Stimulated activated CD8-positive, alpha-beta memory T cell treated with anti-CD3 and anti-CD28 coated beads, Interleukin-12 subunit alpha, Interleukin-12 subunit beta, amount 100 ng/mL, for 24 hours (primary cell): ENCODE data around the gene PGLYRP4.
"Not testable (repeated sequence)": the region's sequence is repeated elsewhere in the genome, so short reads cannot be mapped to it uniquely, and the experiment has no call there.

Source experiments
- DNase-seq: peaks from one replicate; pipeline ENCODE4 v3.0.0-alpha.2; 2020; ENCODE audit errors: extremely low read depth

Gene PGLYRP4

GRCh38 chr1:153356392-153357075, 7.9 kb upstream of the PGLYRP4 start:
- DNase-seq, result no peak

GRCh38 chr1:153355445-153356071, 6.9 kb upstream of the PGLYRP4 start:
- no peak for DNase-seq

GRCh38 chr1:153354515-153355193, 6.0 kb upstream of the PGLYRP4 start:
- DNase-seq, result no peak

GRCh38 chr1:153353226-153353947, 4.7 kb upstream of the PGLYRP4 start:
- no peak for DNase-seq

DNA sequence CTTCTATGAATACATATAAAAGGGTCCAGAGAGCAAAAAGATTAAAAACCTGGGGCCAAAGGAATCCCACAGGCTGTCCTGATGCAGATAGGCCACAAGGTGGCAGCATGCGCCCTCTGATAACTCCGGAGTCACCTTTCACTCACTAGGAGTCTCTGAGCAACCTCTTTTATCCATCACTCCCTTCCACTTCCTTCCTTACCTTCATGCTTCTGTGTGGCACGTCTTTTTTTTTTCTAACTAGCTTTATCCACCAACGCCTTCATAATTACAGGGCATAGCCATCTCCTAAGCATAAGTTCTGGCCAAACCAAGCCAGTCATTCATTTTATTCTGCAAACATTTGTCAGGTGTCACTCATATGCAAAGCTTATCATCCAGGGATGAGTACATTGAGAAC, 3.9 kb upstream of the PGLYRP4 start:
- peak; percentile 17 for DNase-seq

GRCh38 chr1:153350321-153350957, 1.8 kb upstream of the PGLYRP4 start:
- DNase-seq, result no peak

DNA sequence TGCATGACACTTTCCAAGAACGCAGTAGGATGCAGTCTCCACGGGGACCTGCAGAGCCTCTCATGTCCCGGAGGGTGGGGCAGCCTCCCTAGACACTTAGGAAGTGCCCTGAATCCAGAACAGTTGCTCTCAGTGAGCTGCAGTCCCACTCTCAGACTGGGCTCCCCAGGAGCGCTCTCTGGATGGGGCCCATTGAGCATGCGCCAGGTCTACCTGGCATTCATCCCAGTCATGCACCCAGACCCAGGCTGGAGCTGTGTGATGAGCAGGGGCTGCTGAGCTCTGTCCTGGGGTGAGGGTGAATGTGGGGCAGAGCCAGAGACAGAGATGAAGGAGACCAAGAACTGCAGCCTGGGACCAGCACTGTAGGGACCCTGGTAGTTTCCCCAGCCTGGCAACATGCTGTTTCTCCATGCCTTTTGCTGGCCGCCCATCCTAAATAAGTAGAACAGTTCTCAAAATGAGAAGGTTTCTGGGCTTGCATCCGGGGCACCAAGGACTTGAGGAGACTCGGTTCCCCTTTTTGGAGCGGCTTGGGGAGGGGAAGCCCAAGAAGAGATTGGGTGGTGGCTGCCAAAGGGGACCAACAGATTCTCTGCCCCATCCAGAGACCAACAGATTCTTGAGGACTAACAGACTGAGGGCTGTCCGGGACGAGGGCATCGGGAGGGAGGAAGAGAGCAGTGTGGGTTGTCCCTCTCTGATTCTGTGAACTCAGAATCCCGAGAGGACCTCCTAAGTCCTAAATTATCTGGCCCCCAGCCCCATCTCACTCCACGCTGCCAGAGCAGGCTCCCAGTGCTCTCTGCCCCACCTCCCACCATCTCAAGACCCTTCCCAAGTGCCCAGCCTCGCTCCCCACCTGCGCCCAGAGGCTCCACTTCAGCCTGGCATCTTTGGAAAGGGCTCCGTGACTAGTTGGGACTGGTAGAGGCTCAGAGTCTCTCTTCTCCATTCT, 1.0 kb upstream of the PGLYRP4 start:
- DNase-seq, result no peak

- DNase-seq, result no peak
Observed at GRCh38 chr1:153347856-153348255, 785 bp downstream of the PGLYRP4 start.

GRCh38 chr1:153347049-153347448, 1.6 kb downstream of the PGLYRP4 start:
- DNase-seq, result not testable (repeated sequence)

- DNase-seq, result no peak
Observed at GRCh38 chr1:153346077-153346723, 2.4 kb downstream of the PGLYRP4 start.

GRCh38 chr1:153345187-153346076, 3.2 kb downstream of the PGLYRP4 start:
- no peak for DNase-seq

GRCh38 chr1:153344718-153345025, 4.0 kb downstream of the PGLYRP4 start:
- no peak for DNase-seq

DNA sequence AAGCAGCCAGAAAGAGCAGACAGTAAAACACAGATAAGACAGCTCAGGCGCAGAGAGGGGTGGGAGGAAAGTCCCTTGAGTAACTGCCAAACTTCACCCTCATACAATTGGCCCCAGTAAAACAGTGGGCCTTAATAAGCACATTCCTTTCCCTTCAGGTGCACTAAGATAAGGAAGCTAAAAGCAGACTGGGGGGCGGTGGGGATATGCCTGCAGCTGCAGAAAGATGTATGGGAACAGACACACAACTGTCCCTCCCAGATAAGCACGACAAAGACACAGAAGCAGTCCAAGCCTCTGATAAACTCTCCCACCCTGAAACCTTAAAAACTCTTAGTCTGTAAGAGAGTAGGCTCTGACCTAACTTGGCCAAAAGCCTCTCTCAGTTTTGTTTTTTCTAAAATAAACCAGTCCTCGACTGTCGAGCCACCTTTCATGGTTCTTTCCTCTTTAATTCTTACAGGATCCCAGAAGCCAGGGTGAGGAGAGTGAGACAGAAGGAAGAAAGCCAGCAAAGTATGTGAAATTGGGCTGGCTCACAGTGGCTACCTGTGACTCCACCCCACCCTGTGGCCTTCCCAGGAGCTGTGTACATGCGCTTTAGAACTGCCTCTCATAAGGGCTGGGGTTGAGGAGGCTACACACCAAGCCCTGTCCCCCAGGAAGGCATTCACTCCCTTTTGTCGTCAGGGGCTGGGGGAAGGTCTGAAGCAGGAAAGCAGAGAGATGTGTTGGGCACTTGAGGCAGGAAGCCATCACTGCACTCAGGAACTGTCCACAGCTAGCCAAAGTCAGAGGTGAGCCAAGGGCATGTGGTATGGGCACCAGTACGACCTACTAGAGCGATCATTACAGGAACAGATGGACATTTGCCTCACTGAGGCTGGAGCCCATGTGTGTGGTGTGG, 4.6 kb downstream of the PGLYRP4 start:
- DNase-seq, result no peak

GRCh38 chr1:153343040-153343681, 5.5 kb downstream of the PGLYRP4 start:
- DNase-seq, result no peak

- DNase-seq, result no peak
Observed at GRCh38 chr1:153342178-153342577, 6.5 kb downstream of the PGLYRP4 start.

DNA sequence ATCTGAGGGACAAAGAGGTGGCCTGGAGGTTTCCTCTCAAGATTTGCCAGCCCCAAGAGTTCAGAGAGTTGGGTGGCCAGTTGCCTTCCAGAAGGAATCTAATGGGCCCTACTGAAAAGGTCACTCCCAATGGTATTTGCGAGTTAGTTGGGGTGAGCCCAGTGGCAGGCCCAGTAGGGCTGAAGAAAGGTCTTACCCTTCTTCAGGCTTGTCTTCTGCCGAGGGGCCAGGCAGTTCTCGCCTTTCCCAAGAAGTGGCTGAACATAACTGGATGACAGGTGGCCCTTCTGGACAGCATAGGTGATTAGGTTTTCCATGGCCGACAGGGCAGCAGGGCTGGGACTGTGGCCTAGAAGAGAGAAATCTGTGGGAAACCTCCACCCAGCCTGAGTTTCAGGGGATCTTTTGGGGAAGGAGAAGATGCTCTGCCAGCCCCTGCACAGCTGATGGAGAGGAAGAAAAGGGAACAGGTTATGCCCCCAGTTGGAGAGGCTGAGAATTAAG, 7.2 kb downstream of the PGLYRP4 start:
- DNase-seq, result no peak

GRCh38 chr1:153340356-153340755, 8.3 kb downstream of the PGLYRP4 start:
- DNase-seq, result no peak

GRCh38 chr1:153339802-153340201, 8.8 kb downstream of the PGLYRP4 start:
- DNase-seq, result no peak
